ENCODE data around the gene MAP2K4. TPM values are rescaled to one million over a fixed set of nuclear protein-coding genes. Genes with fewer than 3 reads are reported as not detected.

Gene MAP2K4
- total RNA-seq, 2 donors from 2014 or later = 26.2 to 42.1 TPM

DNA sequence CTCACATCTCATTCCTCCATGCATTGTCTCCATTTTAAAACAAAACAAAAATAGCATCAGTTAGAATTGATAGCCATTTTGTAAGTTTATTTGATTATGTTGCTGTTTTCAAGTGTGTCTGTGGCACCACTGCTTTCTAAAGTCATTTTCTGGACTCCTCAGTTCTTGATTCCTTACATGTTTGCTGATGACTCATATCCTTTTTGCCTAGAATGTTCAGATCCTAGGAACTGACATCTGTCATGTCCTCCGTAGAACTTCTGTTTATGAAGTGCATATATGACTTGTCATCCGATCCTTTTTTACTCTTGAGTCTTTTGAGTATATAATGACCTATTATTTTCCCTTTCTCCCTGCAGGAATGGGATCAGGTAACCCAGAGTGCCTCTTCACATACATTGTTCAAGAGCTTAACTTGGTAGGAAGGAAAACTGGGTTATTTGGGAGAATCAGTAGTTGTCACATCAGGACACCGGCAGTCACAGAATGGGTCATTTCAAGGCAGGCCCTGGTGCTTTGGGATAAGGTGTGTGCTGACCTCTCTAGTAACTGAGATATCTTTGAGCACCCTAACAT, 69.2 kb downstream of the MAP2K4 start:
- 81% methylated on average over 3 of the region's 3 CpGs for WGBS
- DNase-seq (ENCODE audit: low spot score) = no peak
- Histone ChIP-seq H3K9me3 (no peaks in the 10 kb centered on the region), H3K27me3 (replicated peaks; ENCODE audit: insufficient read depth) (no peaks in the 10 kb centered on the region), H3K27ac (no peak overlapping the region), H3K4me1 (replicated peaks) (no peaks in the 10 kb centered on the region), H3K36me3 (no peaks in the 10 kb centered on the region), H3K4me3 (no peak overlapping the region)
- intact Hi-C loops (cut with DNase I) = no loop called here
- TF ChIP-seq POLR2AphosphoS5 (IDR thresholded peaks at IDR 0.05) (no peak), POLR2A (IDR thresholded peaks at IDR 0.05) (no peak)
- TF ChIP-seq, protein P1, sequence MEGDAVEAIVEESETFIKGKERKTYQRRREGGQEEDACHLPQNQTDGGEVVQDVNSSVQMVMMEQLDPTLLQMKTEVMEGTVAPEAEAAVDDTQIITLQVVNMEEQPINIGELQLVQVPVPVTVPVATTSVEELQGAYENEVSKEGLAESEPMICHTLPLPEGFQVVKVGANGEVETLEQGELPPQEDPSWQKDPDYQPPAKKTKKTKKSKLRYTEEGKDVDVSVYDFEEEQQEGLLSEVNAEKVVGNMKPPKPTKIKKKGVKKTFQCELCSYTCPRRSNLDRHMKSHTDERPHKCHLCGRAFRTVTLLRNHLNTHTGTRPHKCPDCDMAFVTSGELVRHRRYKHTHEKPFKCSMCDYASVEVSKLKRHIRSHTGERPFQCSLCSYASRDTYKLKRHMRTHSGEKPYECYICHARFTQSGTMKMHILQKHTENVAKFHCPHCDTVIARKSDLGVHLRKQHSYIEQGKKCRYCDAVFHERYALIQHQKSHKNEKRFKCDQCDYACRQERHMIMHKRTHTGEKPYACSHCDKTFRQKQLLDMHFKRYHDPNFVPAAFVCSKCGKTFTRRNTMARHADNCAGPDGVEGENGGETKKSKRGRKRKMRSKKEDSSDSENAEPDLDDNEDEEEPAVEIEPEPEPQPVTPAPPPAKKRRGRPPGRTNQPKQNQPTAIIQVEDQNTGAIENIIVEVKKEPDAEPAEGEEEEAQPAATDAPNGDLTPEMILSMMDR (IDR thresholded peaks at IDR 0.05) = no peak

DNA sequence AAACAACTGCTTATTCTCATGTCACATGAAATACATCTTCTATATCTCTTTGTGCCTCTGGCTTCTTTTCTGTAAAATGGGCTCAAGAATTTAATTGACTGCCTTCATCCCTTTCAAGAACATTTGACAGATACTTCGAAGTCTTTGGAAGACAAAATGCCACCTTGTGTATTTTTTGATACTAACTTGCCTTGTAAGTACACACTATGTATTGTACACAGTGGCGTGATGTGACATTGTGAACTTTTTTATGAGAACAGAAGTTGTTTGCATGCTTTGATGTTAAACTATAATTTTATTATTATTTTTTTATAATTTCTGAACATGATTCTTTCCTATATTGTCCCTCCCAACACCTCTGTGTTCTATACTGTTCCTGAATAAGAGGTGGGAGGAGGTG, 73.7 kb downstream of the MAP2K4 start:
- H3K4me3 ChIP-seq = no peak overlapping the region
- TF ChIP-seq, protein P1 (IDR thresholded peaks at IDR 0.05) = no peak
- TF ChIP-seq POLR2AphosphoS5 (IDR thresholded peaks at IDR 0.05) = peak; percentile 61
- WGBS = 64% methylated on average over 2 of the region's 2 CpGs
- H3K9me3 ChIP-seq = no peaks in the 10 kb centered on the region
- no peaks in the 10 kb centered on the region for H3K36me3 ChIP-seq
- no peaks in the 10 kb centered on the region for H3K27me3 ChIP-seq (replicated peaks; ENCODE audit: insufficient read depth)
- peak overlapping the region in 1 of 2 donors; percentile 41 for H3K27ac ChIP-seq
- no peak for DNase-seq (ENCODE audit: low spot score)
- intact Hi-C loops (cut with DNase I) = no loop called here
- no peaks in the 10 kb centered on the region for H3K4me1 ChIP-seq (replicated peaks)

DNA sequence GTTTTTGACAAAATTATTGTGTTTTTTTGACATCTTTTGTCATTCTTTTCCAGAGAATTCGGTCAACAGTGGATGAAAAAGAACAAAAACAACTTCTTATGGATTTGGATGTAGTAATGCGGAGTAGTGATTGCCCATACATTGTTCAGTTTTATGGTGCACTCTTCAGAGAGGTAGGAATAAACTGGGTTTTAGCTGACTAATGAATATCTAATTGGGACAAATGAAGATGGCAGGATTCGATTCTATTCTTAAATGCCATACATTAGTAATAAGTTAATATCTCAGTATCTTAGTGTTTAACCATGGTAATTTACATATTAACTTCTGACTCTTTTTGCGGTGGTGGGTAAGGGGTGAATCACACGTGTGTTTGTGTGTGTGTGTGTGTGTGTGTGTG, 74.8 kb downstream of the MAP2K4 start:
- WGBS = 98% methylated on average over 5 of the region's 5 CpGs
- no peak overlapping the region for H3K27ac ChIP-seq
- intact Hi-C loops (cut with DNase I) = no loop called here

DNA sequence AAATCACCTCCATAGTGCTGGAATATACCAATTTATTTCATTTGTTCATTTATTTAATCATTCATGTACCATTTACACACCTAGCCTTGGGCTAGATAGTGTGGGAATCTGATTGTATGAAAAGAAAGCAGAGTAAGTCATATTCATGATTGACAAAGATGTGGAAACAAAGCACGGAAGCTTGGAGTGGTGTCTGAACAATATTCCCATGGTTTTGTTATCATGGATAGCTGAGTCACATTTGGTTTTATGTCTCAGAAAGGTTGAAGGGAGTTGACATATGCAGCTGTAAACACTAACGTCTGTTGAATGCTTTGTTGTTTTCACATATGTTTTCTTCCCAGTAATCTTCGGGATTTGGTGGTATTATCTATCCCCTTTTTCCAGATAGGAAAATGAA, 76.6 kb downstream of the MAP2K4 start:
- intact Hi-C loops (cut with DNase I) = no loop called here
- WGBS = 92% methylated on average over 3 of the region's 3 CpGs
- no peaks in the 10 kb centered on the region for H3K4me1 ChIP-seq (replicated peaks)
- no peak overlapping the region for H3K4me3 ChIP-seq
- no peaks in the 10 kb centered on the region for H3K27me3 ChIP-seq (replicated peaks; ENCODE audit: insufficient read depth)
- TF ChIP-seq POLR2AphosphoS5 (IDR thresholded peaks at IDR 0.05) (no peak), POLR2A (IDR thresholded peaks at IDR 0.05) (no peak)
- TF ChIP-seq, protein P1 (IDR thresholded peaks at IDR 0.05) = no peak
- no peaks in the 10 kb centered on the region for H3K36me3 ChIP-seq
- H3K9me3 ChIP-seq = no peaks in the 10 kb centered on the region
- no peak overlapping the region for H3K27ac ChIP-seq
- no peak for DNase-seq (ENCODE audit: low spot score)

More for the DNA sequence above, 74.8 kb downstream of the MAP2K4 start:
- Histone ChIP-seq H3K9me3 (no peaks in the 10 kb centered on the region), H3K36me3 (no peaks in the 10 kb centered on the region), H3K4me1 (replicated peaks) (no peaks in the 10 kb centered on the region), H3K27me3 (replicated peaks; ENCODE audit: insufficient read depth) (no peaks in the 10 kb centered on the region), H3K4me3 (no peak overlapping the region)
- no peak for DNase-seq (ENCODE audit: low spot score)
- TF ChIP-seq POLR2A (IDR thresholded peaks at IDR 0.05) (no peak), POLR2AphosphoS5 (IDR thresholded peaks at IDR 0.05) (no peak)
- TF ChIP-seq, protein P1 (IDR thresholded peaks at IDR 0.05) = no peak

DNA sequence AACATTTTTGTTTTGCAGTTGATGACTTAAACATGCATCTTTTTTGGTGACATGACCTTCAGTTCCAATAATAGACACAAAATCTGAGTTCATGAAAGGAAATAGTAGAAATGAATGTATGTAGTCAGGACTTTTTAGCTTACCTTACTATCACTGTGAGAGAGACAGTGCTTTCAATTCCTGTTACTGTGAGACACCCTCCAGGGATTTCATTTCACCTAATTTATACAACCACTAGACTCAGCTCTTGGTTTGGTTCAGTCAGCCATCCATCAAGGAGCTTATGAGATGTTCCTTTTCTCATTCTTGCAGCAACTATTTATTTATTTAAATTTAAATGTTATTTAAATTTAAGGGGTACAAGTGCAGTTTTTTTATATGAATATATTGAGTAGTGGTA, 77.9 kb downstream of the MAP2K4 start:
- TF ChIP-seq POLR2AphosphoS5 (IDR thresholded peaks at IDR 0.05) (no peak), POLR2A (IDR thresholded peaks at IDR 0.05) (no peak)
- TF ChIP-seq, protein P1 (IDR thresholded peaks at IDR 0.05) = no peak
- no peaks in the 10 kb centered on the region for H3K9me3 ChIP-seq
- no peak for DNase-seq (ENCODE audit: low spot score)
- H3K4me3 ChIP-seq = no peak overlapping the region
- H3K36me3 ChIP-seq = no peaks in the 10 kb centered on the region
- no peak overlapping the region for H3K27ac ChIP-seq
- H3K27me3 ChIP-seq (replicated peaks; ENCODE audit: insufficient read depth) = no peaks in the 10 kb centered on the region
- intact Hi-C loops (cut with DNase I) = no loop called here
- no peaks in the 10 kb centered on the region for H3K4me1 ChIP-seq (replicated peaks)

Data from prostate gland (tissue), 2 donors.